Neuron (in vitro differentiated cells): ENCODE results near the gene PLCL1.

Source experiments
- H2AFZ ChIP-seq: one replicate; pipeline ENCODE4 v1.6.1; 2013; ENCODE audit warnings: low read depth, mild to moderate bottlenecking, inconsistent platforms, low read length, moderate library complexity
- H3K27me3 ChIP-seq: one replicate; pipeline ENCODE4 v1.6.1; 2013; ENCODE audit warnings: low read length; ENCODE audit not compliant: insufficient read depth
- H3K36me3 ChIP-seq: one replicate; pipeline ENCODE4 v1.6.1; 2013; ENCODE audit warnings: low read length; ENCODE audit not compliant: insufficient read depth
- H3K4me1 ChIP-seq: one replicate; pipeline ENCODE4 v1.6.1; 2013; ENCODE audit warnings: low read length; ENCODE audit not compliant: insufficient read depth
- H3K4me3 ChIP-seq: 2 replicates; pipeline ENCODE4 v1.5.1; 2013; ENCODE audit warnings: mild to moderate bottlenecking, low read length, moderate library complexity
- H3K9me3 ChIP-seq: one replicate; pipeline ENCODE4 v1.6.1; 2013; ENCODE audit warnings: low read length

PLCL1 gene

DNA sequence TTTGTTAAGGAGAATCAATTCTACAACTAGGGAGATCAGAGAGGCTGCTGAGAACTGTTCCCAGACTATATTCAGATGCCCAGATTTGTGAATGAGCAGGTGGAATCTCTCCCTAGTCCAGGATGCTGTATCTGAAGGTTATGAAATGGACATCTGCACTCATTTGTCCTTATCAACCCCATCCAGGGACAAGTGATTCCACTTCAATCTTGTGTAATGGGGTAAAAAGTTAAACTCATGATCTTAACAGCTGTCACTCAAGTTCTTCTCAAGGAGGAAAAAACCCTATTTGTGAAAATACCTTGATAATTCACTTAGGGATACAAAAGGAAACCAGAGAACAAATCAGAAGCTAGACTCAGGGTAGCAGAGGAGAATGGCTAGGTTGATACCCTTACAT is 144.8 kb downstream of the PLCL1 start:
- H3K4me1 ChIP-seq, result no peaks in the 10 kb centered on the region

DNA sequence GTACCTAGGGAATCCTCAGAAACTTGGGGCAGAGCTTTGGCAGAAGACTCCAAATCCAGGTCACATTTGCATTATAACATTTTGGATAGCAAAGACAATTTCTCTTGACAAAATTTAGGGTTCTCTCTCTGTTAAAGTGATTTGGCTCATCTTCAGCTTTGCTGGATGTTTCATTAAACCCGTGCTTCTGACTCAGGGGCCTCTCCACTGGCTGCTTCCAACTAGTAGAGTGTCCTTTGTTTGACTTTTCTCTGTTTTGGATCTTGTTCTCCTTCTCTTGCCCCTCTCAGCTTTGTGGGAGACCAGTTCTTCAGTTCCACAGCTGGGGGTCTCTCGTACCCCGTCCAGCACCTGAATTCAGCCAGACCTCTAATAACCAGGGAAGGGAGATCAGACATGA is 145.6 kb downstream of the PLCL1 start:
- Histone ChIP-seq H3K27me3 (peaks cover 5% of the 10 kb centered on the region), H3K4me1 (no peaks in the 10 kb centered on the region), H3K4me3 (no peak overlapping the region), H2AFZ (no peak overlapping the region), H3K9me3 (no peaks in the 10 kb centered on the region), H3K36me3 (no peaks in the 10 kb centered on the region)

More for the DNA sequence above, 144.8 kb downstream of the PLCL1 start:
- Histone ChIP-seq H3K36me3 (no peaks in the 10 kb centered on the region), H3K4me3 (no peak overlapping the region), H2AFZ (no peak overlapping the region), H3K9me3 (no peaks in the 10 kb centered on the region), H3K27me3 (peaks cover 5% of the 10 kb centered on the region)

DNA sequence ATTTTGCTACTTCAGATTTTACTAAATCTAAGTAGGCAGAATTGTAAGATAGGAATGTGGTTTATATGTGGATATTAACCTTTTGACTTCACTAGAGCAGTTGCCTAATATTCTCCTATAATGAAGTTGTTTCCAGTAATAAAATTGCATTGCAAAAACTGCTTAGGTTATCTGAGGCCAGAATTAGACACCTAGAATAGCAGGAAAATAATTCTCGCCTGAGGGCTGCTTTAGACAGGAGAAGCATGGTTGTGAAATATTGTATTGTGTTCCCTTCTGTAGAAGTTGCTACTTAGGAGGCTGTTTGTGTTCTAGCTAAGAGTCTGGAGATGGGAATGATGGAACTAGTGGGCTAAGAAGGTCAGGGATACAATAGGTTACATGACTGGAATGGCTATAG is 146.3 kb downstream of the PLCL1 start:
- Histone ChIP-seq H3K4me1 (no peaks in the 10 kb centered on the region), H3K36me3 (no peaks in the 10 kb centered on the region), H2AFZ (no peak overlapping the region), H3K9me3 (no peaks in the 10 kb centered on the region), H3K27me3 (peaks cover 5% of the 10 kb centered on the region), H3K4me3 (no peak overlapping the region)

DNA sequence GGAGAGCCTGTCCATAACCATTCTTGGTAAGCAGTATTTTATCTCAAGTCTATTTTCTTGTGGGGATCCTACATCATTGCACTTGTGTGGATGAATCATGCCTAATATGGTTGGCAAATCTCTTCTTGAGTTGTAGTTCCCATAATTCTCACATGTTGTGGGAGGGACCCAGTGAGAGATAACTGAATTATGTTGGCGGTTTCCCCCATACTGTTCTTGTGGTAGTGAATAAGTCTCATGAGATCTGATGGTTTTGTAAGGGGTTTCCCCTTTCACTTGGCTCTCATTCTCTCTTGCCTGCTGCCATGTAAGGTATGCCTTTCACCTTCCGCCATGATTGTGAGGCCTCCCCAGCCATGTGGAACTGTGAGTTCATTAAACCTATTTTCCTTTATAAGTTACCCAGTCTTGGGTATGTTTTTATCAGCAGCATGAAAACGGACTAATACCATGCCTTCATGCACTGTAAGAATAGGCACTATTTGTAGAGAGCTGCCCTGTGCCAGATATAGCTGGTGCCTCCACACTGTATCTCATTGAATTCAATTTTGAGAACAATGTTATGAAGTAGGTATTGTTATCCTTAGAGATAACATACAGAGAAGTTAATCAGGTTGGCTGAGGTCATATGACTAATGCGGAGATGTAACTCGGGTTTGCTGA is 148.3 kb downstream of the PLCL1 start:
- Histone ChIP-seq H3K36me3 (no peaks in the 10 kb centered on the region), H3K4me1 (no peaks in the 10 kb centered on the region), H2AFZ (no peak overlapping the region), H3K27me3 (peaks cover 5% of the 10 kb centered on the region), H3K9me3 (no peaks in the 10 kb centered on the region), H3K4me3 (no peak overlapping the region)

DNA sequence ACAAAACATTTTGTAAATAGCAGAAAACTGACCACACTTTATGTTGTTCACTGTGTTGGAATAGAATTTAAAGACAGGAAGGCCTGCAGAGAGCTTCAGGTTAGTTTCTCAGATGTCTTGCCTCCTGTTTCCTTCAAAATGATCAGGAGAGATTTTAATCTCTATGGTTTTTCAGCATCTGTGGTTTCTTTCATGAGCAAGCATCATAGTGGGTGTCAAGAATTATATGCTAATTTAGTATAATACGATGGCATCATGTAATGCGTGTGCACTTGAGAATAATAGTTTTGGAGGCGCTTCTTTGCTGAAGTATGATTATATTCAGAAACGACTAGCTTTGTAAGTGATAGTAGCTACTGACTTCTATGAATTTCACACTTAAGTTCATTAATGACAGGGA is 149.9 kb downstream of the PLCL1 start:
- Histone ChIP-seq H3K9me3 (no peaks in the 10 kb centered on the region), H3K4me3 (no peak overlapping the region), H2AFZ (no peak overlapping the region), H3K36me3 (no peaks in the 10 kb centered on the region), H3K27me3 (peaks cover under 1% of the 10 kb centered on the region), H3K4me1 (no peaks in the 10 kb centered on the region)

DNA sequence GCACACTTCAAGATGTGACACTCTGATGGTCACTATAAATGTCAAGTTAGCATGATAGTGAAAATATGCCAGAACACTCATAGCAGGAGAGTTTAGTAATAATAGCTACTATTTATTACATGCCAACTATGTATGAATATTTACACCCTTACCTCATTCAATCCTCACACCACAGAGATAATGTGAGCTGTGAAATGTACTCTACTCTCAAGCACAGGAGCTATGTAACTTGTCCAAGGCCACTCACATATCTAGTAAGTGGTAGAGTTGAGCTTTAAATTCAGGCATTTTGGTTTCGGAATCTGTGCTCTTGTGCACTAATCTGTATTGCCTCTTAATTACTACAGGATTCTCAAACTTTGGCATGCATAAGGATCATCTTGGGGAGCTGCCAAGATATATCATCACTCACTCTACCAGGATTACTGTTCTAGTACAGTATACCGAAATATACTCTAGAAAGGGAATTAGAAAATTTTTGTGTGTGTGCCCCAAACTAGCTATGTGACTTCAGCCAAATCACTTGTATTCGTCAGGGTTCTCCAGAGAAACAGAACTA is 154.3 kb downstream of the PLCL1 start:
- Histone ChIP-seq H3K36me3 (no peaks in the 10 kb centered on the region), H3K27me3 (no peaks in the 10 kb centered on the region), H2AFZ (no peak overlapping the region), H3K9me3 (no peaks in the 10 kb centered on the region), H3K4me3 (no peak overlapping the region), H3K4me1 (no peaks in the 10 kb centered on the region)

DNA sequence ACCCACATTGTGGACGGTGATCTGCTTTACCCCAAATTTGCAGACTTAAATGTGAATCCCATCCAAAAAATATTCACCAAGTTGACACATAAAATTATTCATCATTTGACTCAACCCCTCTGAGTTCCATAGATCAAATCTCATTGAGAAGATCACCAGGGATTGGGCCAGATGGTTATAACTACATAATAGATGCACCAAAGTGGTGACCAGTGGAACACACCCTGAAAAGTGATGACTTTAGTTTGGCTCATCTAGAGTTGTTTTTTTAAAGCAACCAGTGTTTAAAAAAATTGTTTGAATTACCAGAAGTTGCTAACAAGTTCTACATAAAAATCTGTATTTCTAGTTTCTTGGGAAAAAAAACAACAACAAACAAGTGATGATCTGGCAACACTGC is 155.0 kb downstream of the PLCL1 start:
- Histone ChIP-seq H3K4me1 (no peaks in the 10 kb centered on the region), H3K27me3 (no peaks in the 10 kb centered on the region), H2AFZ (no peak overlapping the region), H3K4me3 (no peak overlapping the region), H3K9me3 (no peaks in the 10 kb centered on the region), H3K36me3 (no peaks in the 10 kb centered on the region)

DNA sequence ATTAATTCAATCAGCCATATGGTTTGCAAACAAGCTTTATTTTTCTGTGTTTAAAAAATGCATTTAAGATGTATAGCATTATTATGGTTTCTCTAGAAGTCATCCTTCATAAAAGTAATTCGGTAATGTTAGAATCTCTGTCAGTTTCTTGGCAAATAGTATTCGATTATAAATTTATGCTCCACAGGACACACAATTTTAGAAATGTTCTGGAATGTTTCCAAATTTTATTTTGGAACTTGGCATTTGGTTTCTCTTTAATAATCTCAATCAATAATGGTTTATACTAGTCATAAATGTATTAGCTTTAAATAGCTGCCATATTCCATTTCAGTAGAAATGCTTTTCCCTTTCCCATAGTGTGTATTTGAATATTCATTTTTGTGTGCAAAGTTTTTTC is 156.4 kb downstream of the PLCL1 start:
- H3K36me3 ChIP-seq, result no peaks in the 10 kb centered on the region
- H3K4me1 ChIP-seq, result no peaks in the 10 kb centered on the region
- H2AFZ ChIP-seq, result no peak overlapping the region
- no peaks in the 10 kb centered on the region for H3K9me3 ChIP-seq
- H3K27me3 ChIP-seq, result no peaks in the 10 kb centered on the region
- no peak overlapping the region for H3K4me3 ChIP-seq

DNA sequence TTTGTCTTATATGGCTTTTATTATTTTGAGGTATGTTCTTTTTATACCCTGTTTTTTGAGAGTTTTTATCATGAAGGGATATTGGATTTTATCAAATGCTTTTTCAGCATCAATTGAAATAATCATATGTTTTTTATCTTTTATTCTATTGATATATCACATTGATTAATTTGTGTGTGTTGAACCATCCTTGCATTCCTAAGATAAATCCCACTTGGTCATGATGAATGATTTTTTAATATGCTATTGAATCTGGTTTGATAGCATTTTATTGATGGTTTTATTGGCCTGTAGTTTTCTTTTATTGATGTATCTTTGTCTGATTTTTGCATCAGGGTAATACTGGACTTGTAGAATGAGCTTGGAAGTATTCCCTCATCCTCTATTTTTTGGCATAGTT is 160.3 kb downstream of the PLCL1 start:
- Histone ChIP-seq H3K4me1 (no peaks in the 10 kb centered on the region), H3K36me3 (no peaks in the 10 kb centered on the region), H2AFZ (no peak overlapping the region), H3K27me3 (no peaks in the 10 kb centered on the region), H3K4me3 (no peak overlapping the region), H3K9me3 (no peaks in the 10 kb centered on the region)

DNA sequence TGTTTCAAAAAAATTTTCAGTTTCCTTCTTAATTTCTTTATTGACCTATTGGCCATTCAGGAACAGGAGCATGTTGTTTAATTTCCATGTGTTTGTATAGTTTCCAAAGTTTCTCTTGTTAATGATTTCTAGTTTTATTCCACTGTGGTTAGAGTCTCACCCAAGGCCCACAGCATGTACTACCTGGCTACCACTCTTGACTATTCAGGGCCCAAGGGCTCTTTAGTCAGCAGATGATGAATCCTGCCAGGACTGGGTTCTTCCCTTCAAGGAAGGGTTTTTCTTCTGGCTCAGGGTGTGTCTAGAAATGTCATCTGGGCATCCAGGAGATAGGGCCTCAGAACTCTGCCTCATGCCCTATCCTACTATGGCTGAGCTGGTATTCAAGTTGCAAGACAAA is 161.4 kb downstream of the PLCL1 start:
- Histone ChIP-seq H3K4me3 (no peak overlapping the region), H2AFZ (no peak overlapping the region), H3K9me3 (no peaks in the 10 kb centered on the region), H3K4me1 (no peaks in the 10 kb centered on the region), H3K36me3 (no peaks in the 10 kb centered on the region), H3K27me3 (no peaks in the 10 kb centered on the region)

DNA sequence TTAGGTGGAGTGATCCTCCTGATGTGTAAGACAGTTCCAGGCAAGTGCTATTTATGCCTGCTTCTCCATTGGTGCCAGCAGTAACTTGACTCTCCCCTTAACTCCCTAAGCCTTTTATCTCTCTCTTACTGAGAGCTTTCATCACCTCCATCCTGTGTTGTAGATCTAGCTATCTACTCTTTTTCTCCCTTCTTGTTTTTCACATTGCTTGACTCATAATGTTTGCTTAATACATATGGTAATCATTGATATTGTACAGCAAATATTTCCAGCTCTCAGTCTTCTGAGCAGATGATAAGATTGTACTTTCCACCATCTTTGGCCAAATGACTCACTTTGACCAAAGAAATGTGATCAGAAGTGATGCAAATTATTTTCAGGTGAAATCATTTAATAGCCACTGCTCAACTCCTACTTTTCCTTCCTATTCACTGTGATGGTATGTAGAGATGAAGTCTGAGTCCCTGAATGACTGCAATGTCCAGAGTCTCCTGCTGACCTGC is 165.0 kb downstream of the PLCL1 start:
- Histone ChIP-seq H3K4me3 (no peak overlapping the region), H3K36me3 (no peaks in the 10 kb centered on the region), H3K9me3 (no peaks in the 10 kb centered on the region), H3K27me3 (no peaks in the 10 kb centered on the region), H2AFZ (no peak overlapping the region), H3K4me1 (no peaks in the 10 kb centered on the region)

DNA sequence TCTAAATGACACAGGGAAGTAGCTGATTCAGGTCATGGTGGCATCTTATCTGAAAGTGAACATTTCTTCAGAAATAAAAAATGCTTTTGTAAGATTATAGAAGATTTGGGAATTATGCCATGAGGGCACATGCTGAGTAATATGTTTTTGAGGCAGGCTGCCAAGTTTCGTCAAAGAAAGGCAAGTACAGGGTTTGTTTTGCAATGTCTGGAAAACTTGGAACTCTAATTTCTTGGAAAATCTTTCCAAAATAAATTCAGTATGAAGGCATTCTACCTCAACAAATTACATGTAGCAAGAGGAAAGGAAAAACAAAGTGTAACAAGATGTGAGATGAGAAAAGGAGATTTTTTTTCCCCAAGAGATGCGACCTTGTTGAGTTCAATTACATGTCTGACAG is 167.7 kb downstream of the PLCL1 start:
- Histone ChIP-seq H3K4me1 (no peaks in the 10 kb centered on the region), H3K4me3 (no peak overlapping the region), H3K27me3 (no peaks in the 10 kb centered on the region), H2AFZ (no peak overlapping the region), H3K36me3 (no peaks in the 10 kb centered on the region), H3K9me3 (no peaks in the 10 kb centered on the region)

DNA sequence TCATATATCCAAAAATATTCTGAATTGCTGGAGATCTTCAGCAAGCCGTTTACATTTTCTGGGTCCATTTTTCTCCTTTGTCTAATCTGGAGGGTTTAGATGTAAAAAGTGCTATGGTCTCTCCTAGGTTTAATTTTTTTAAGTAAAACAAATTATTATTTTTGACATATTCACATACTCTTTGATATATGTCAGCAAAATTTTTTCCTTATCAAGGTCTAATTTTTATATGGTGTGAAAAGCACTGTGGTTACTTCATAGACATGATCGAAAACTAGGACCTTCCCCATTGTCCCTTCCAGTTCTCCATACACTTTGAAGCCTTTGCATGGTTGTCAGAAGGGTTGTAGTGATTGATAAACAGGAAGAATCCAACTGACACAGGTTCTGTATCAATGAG is 168.2 kb downstream of the PLCL1 start:
- Histone ChIP-seq H3K36me3 (no peaks in the 10 kb centered on the region), H3K4me1 (no peaks in the 10 kb centered on the region), H2AFZ (no peak overlapping the region), H3K9me3 (no peaks in the 10 kb centered on the region), H3K27me3 (no peaks in the 10 kb centered on the region), H3K4me3 (no peak overlapping the region)

DNA sequence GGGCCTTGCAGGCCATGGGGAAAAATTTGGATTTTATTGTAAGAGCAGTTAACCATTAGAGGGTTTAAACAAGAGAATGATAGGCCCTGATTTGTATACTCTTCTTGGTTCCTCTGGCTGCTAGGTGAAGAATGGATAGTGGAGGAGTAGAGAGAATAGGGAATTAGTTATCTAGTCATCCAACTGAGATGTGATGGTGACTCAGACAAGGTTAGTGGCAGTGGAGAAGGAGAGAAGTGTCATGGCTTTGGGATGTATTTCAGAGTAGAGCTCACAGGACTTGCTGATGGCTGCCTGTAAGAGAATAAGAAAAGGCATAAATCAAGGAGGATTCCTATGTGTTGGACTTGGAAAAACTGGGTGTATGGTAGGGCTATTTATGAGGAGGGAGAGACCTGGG is 169.4 kb downstream of the PLCL1 start:
- no peaks in the 10 kb centered on the region for H3K27me3 ChIP-seq
- no peaks in the 10 kb centered on the region for H3K4me1 ChIP-seq
- no peaks in the 10 kb centered on the region for H3K36me3 ChIP-seq
- H3K4me3 ChIP-seq, result no peak overlapping the region
- no peaks in the 10 kb centered on the region for H3K9me3 ChIP-seq
- no peak overlapping the region for H2AFZ ChIP-seq
